ENCODE results near the gene FAM168A.

DNA sequence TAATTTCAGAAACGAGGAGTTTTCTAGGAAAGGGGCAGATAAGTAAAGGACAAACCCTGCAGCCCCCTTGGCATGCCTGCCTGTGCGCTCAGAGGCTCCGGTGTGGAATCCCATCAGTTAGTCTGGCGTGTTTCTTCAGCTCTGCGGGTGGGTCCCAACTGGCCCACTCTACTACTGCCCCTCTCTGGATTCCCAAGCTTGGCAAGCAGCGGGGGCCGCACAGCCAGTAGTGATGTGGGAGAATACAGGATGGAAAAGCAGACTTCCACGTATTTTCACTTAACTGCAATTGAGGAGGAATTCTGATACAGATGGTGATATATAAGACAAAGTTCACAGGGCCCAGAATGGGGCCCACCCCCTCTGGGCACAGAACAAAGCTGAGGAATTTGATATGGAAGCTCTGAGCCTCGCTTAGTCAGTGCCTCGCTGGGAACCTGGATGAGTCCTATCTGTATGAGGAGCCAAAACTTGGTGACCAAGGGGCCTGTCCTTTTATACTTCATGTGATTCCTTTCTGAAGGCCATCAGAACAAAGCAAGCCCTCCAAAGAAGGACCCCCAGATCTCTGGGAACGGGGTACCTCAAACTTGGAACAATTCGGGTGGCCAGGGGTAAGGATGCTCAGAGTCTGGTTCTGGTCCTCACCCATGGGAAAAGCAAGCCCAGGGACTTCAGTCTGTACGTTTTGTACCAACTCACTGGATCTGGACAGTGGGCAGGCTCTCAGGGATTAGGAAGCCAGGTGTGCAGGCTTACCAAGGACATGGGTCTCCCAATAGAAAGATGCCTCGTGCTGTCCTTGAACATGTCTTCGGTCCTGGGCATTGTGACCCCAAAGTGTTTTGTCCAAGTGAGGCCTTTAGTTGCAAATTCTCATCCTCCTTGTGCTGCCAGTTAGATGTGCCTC lies 195.7 kb downstream of the FAM168A start:
- TF ChIP-seq, protein P1, sequence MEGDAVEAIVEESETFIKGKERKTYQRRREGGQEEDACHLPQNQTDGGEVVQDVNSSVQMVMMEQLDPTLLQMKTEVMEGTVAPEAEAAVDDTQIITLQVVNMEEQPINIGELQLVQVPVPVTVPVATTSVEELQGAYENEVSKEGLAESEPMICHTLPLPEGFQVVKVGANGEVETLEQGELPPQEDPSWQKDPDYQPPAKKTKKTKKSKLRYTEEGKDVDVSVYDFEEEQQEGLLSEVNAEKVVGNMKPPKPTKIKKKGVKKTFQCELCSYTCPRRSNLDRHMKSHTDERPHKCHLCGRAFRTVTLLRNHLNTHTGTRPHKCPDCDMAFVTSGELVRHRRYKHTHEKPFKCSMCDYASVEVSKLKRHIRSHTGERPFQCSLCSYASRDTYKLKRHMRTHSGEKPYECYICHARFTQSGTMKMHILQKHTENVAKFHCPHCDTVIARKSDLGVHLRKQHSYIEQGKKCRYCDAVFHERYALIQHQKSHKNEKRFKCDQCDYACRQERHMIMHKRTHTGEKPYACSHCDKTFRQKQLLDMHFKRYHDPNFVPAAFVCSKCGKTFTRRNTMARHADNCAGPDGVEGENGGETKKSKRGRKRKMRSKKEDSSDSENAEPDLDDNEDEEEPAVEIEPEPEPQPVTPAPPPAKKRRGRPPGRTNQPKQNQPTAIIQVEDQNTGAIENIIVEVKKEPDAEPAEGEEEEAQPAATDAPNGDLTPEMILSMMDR (IDR thresholded peaks at IDR 0.05) = no peak
- TF ChIP-seq POLR2A (IDR thresholded peaks at IDR 0.05) = no peak

Data from Peyer's patch (tissue), 4 donors.